PC-3 (cell line): ENCODE measurements around the gene ATMIN. TPM values are rescaled to one million over a fixed set of nuclear protein-coding genes. Genes with fewer than 3 reads are reported as not detected.

Source experiments
- ATAC-seq: fragments of 200-7000 bp; cut with Tn5 transposase; 2 replicates; pipeline ENCODE4 v1.9.1; 2020; ENCODE audit warnings: mild to moderate bottlenecking, moderate library complexity
- BruUV-seq: library from RNA; stranded (reverse); fragments of 400-500 nt; replicated peaks from 2 replicates; lab custom pipeline; 2021; lab: Mats Ljungman, UMichigan
- CTCF ChIA-PET: fragments of 300-600 bp; sonication (Branson Sonifier 250); formaldehyde crosslinking; loops from one replicate; lab custom pipeline; 2022; ENCODE audit warnings: antibody characterized with exemption; lab: Charles Lee
- POLR2A ChIA-PET: fragments of 300-600 bp; sonication (Branson Sonifier 250); formaldehyde crosslinking; loops from one replicate; lab custom pipeline; 2022; ENCODE audit warnings: antibody characterized with exemption; ENCODE audit not compliant: unreplicated experiment; lab: Charles Lee
- DNase-seq: peaks from one replicate; pipeline ENCODE4 v3.0.0-alpha.2; 2015
- H2AFZ ChIP-seq: fragments of 300-600 bp; sonication (generic); 2 replicates; pipeline ENCODE4 v1.6.0; 2016; ENCODE audit warnings: antibody characterized with exemption, low read length
- H3F3A ChIP-seq: fragments of 300-600 bp; sonication (generic); one replicate; pipeline ENCODE4 v1.6.0; 2017; ENCODE audit warnings: antibody characterized with exemption, low read length, control low read depth, mild to moderate bottlenecking; ENCODE audit not compliant: unreplicated experiment
- H3K27ac ChIP-seq: fragments of 300-600 bp; sonication (generic); 2 replicates; pipeline ENCODE4 v1.5.1; 2016; ENCODE audit warnings: mild to moderate bottlenecking, low read length
- H3K27me3 ChIP-seq: fragments of 300-600 bp; sonication (generic); 2 replicates; pipeline ENCODE4 v1.6.1; 2016; ENCODE audit warnings: low read length, mixed read lengths
- H3K36me3 ChIP-seq: fragments of 300-600 bp; sonication (generic); 2 replicates; pipeline ENCODE4 v1.6.1; 2016; ENCODE audit warnings: low read depth, mixed run types, low read length, mixed read lengths
- H3K4me1 ChIP-seq: fragments of 300-600 bp; sonication (generic); 2 replicates; pipeline ENCODE4 v1.5.1; 2016; ENCODE audit warnings: low read length; ENCODE audit not compliant: insufficient read depth
- H3K4me2 ChIP-seq: fragments of 300-600 bp; sonication (generic); 2 replicates; pipeline ENCODE4 v1.6.0; 2016; ENCODE audit warnings: low read length
- H3K4me3 ChIP-seq: fragments of 300-600 bp; sonication (generic); 2 replicates; pipeline ENCODE4 v1.5.1; 2016; ENCODE audit warnings: mild to moderate bottlenecking, low read length, mixed read lengths
- H3K79me2 ChIP-seq: fragments of 300-600 bp; sonication (generic); 2 replicates; pipeline ENCODE4 v1.6.1; 2017; ENCODE audit warnings: low read length, mixed read lengths
- H3K9ac ChIP-seq: fragments of 300-600 bp; sonication (generic); 2 replicates; pipeline ENCODE4 v1.6.0; 2016; ENCODE audit warnings: mild to moderate bottlenecking, low read length
- H3K9me2 ChIP-seq: fragments of 300-600 bp; sonication (generic); replicated peaks from 2 replicates; pipeline ENCODE4 v1.6.1; 2016; ENCODE audit warnings: mixed run types, low read length, mixed read lengths
- H3K9me3 ChIP-seq: fragments of 300-600 bp; sonication (generic); 2 replicates; pipeline ENCODE4 v1.6.1; 2016; ENCODE audit warnings: low read length, mixed read lengths
- H4K20me1 ChIP-seq: fragments of 300-600 bp; sonication (generic); 2 replicates; pipeline ENCODE4 v1.6.1; 2016; ENCODE audit warnings: low read length, mixed read lengths
- EZH2 ChIP-seq: fragments of 300-600 bp; sonication (generic); IDR thresholded peaks from one replicate; pipeline ENCODE4 v1.6.1; 2017; ENCODE audit warnings: antibody characterized with exemption, mild to moderate bottlenecking, low read length; ENCODE audit not compliant: unreplicated experiment
- EZH2phosphoT487 ChIP-seq: fragments of 300-600 bp; sonication (generic); IDR thresholded peaks from 2 replicates; pipeline ENCODE4 v1.6.1; 2018; ENCODE audit warnings: mild to moderate bottlenecking, antibody characterized with exemption, low read length, borderline replicate concordance
- intact Hi-C: fragments of 100-400 bp; cut with micrococcal nuclease; formaldehyde crosslinking; loops from 2 replicates; pipeline ENCODE4 v1.9.0; 2023
- total RNA-seq: library from RNA; depleted of rRNA; stranded (reverse); fragments of >200 nt; gene quantifications from 2 replicates; pipeline ENCODE4 v1.2.3, GENCODE V29; 2014
- TF ChIP-seq, protein P1 (sequence below): fragments of 300-600 bp; sonication (generic); conservative IDR thresholded peaks from 2 replicates; pipeline ENCODE4 v1.5.1; 2017; ENCODE audit warnings: antibody characterized with exemption, low read depth, mild to moderate bottlenecking, low read length

ATMIN gene
- total RNA-seq, 1 experiment from 2014 or later: 35.4 TPM

DNA sequence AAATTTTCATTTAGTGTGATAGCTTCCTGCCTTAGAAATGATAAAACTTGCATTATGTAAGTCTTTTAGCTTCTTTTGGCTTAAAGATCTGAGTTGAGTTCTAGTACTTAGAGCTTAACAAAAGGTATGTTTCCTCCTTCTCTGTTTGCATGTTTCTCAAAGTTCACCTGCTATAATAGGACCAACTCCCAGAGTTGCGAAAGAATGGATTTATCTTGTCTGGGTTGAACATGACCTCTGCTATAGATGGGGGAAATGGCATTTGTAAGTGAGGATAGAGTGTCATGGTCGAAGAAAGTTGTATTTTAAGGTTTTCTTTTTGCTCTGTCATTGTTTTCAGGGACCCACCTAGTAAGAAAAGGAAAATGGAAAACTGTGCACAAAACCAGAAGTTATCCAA, 7.2 kb downstream of the ATMIN start:
- Histone ChIP-seq H3K36me3 (peaks cover 7% of the 10 kb centered on the region; the same call in 1 of the 2 replicates), H3F3A (no peaks in the 10 kb centered on the region), H3K4me2 (no peak overlapping the region), H3K9me2 (no peaks in the 10 kb centered on the region), H3K9ac (no peak overlapping the region), H3K4me1 (no peaks in the 10 kb centered on the region), H3K27me3 (no peaks in the 10 kb centered on the region), H4K20me1 (no peaks in the 10 kb centered on the region), H2AFZ (no peak overlapping the region), H3K27ac (no peak overlapping the region), H3K79me2 (peaks cover 25% of the 10 kb centered on the region), H3K9me3 (no peaks in the 10 kb centered on the region), H3K4me3 (no peak overlapping the region)
- intact Hi-C loops: no loop called here
- POLR2A ChIA-PET: no interaction called here
- no TSS peak for BruUV-seq
- CTCF ChIA-PET: no interaction called here
- no peak for DNase-seq
- TF ChIP-seq EZH2phosphoT487 (no peak), EZH2 (no peak)
- TF ChIP-seq, protein P1, sequence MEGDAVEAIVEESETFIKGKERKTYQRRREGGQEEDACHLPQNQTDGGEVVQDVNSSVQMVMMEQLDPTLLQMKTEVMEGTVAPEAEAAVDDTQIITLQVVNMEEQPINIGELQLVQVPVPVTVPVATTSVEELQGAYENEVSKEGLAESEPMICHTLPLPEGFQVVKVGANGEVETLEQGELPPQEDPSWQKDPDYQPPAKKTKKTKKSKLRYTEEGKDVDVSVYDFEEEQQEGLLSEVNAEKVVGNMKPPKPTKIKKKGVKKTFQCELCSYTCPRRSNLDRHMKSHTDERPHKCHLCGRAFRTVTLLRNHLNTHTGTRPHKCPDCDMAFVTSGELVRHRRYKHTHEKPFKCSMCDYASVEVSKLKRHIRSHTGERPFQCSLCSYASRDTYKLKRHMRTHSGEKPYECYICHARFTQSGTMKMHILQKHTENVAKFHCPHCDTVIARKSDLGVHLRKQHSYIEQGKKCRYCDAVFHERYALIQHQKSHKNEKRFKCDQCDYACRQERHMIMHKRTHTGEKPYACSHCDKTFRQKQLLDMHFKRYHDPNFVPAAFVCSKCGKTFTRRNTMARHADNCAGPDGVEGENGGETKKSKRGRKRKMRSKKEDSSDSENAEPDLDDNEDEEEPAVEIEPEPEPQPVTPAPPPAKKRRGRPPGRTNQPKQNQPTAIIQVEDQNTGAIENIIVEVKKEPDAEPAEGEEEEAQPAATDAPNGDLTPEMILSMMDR: no peak
- no peak for ATAC-seq

DNA sequence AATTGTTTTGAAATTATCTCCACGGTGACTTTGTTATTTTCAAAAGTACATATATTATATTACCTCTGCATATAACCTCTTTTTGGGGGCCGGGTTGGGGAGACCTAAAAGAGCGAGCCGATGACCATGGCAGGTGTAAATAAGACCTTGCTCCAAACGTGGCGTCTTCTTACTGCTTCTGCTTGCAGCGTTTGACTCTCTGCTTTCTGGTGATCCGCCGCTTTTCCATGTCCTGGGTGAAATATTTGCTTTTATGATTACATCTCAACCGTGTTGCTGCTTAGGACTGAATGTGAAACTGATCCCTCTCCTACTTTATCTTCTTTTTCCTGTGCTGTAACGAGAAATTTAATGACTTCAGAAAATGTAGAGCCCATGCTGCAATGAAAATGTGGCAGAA, 18.1 kb downstream of the ATMIN start:
- Histone ChIP-seq H3K27ac (no peak overlapping the region), H3K4me3 (no peak overlapping the region), H3K4me1 (no peaks in the 10 kb centered on the region), H3K79me2 (no peaks in the 10 kb centered on the region), H3K9me3 (no peaks in the 10 kb centered on the region; the same call in 1 of the 2 replicates), H3K9me2 (no peaks in the 10 kb centered on the region), H3F3A (no peaks in the 10 kb centered on the region), H2AFZ (no peak overlapping the region), H3K4me2 (no peak overlapping the region), H3K27me3 (no peaks in the 10 kb centered on the region), H3K9ac (no peak overlapping the region), H4K20me1 (no peaks in the 10 kb centered on the region), H3K36me3 (no peaks in the 10 kb centered on the region)
- BruUV-seq: no TSS peak
- intact Hi-C loops: no loop called here
- no peak for ATAC-seq
- DNase-seq: no peak
- ChIA-PET POLR2A (no interaction called here), CTCF (no interaction called here)
- TF ChIP-seq EZH2 (no peak), EZH2phosphoT487 (no peak)
- TF ChIP-seq, protein P1: no peak

DNA sequence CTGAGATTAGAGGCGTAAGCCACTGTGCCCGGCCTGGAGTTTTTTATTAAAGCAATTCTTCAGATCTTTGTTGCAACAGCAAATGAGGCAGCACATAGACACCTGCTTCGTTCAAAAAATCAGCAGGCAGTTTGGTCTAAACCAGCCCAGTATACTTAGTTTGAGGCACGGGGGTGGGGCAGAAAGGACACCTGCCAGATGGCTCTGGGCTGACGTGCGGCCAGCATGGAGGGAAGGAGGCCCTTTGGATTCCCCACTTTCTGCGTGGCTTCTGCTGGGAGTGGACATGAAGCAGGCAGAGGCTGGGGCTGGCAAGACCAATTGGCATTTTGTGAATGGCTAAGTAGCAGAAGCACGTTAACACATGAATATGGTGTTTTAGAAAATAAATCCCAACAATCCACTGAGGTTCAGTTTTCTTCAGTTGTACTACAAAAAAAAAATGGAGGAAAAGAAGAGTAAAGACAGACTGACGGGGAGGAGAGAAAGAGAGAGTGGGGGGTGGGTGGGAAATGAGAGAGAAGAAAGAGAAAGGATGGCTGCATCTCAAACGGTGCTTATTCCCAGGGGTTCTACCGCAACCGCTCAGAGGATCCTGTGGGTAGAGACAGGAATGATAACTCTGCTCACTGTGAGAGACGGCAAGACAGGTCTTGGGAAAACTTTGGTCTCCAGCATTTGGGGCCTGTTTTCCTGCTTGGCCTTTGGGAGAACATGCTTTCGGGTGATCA, 25.1 kb downstream of the ATMIN start:
- no peak overlapping the region for H3K9ac ChIP-seq
- H3K4me3 ChIP-seq: no peak overlapping the region
- no peak overlapping the region for H3K27ac ChIP-seq
- no peaks in the 10 kb centered on the region for H3K79me2 ChIP-seq
- ATAC-seq: no peak
- no peak overlapping the region for H2AFZ ChIP-seq
- H3K9me3 ChIP-seq: no peaks in the 10 kb centered on the region
- no peak overlapping the region for H3K4me2 ChIP-seq
- no peaks in the 10 kb centered on the region for H3K27me3 ChIP-seq
- no peaks in the 10 kb centered on the region for H4K20me1 ChIP-seq
- intact Hi-C loops: no loop called here
- peaks cover 3% of the 10 kb centered on the region; the same call in 1 of the 2 replicates for H3K4me1 ChIP-seq
- H3K9me2 ChIP-seq: no peaks in the 10 kb centered on the region
- TF ChIP-seq, protein P1: no peak
- no peak for TF ChIP-seq EZH2phosphoT487
- TF ChIP-seq EZH2: no peak
- H3F3A ChIP-seq: no peaks in the 10 kb centered on the region
- CTCF ChIA-PET: no interaction called here
- POLR2A ChIA-PET: no interaction called here
- no TSS peak for BruUV-seq
- no peaks in the 10 kb centered on the region for H3K36me3 ChIP-seq
- no peak for DNase-seq
